COLO668 (cell line): ENCODE measurements around the gene MYH6.
"Not testable (repeated sequence)": the region's sequence is repeated elsewhere in the genome, so short reads cannot be mapped to it uniquely, and the experiment has no call there.

Source experiments
- DNase-seq: peaks from one replicate; lab custom pipeline; 2025; ENCODE audit not compliant: unreplicated experiment; lab: John Stamatoyannopoulos, UW

The MYH6 gene

GRCh38 chr14:23415821-23416778 lies 8.0 kb upstream of the MYH6 start:
- DNase-seq = no peak

- DNase-seq = no peak
Measured at GRCh38 chr14:23414906-23415820, 7.1 kb upstream of the MYH6 start.

GRCh38 chr14:23414254-23414653 lies 6.2 kb upstream of the MYH6 start:
- DNase-seq = no peak

- no peak for DNase-seq
Measured at GRCh38 chr14:23413681-23414080, 5.6 kb upstream of the MYH6 start.

GRCh38 chr14:23411563-23412525 lies 3.8 kb upstream of the MYH6 start:
- no peak for DNase-seq

GRCh38 chr14:23409966-23410635 lies 2.0 kb upstream of the MYH6 start:
- DNase-seq = no peak

- DNase-seq = no peak
Measured at GRCh38 chr14:23409475-23409874, 1.4 kb upstream of the MYH6 start.

GRCh38 chr14:23408307-23408630 lies 196 bp upstream of the MYH6 start:
- no peak for DNase-seq

GRCh38 chr14:23406725-23407355 lies 1.2 kb downstream of the MYH6 start:
- DNase-seq = no peak

- no peak for DNase-seq
Measured at GRCh38 chr14:23406244-23406643, 1.8 kb downstream of the MYH6 start.

GRCh38 chr14:23405516-23406025 lies 2.5 kb downstream of the MYH6 start:
- DNase-seq = no peak

GRCh38 chr14:23405096-23405495 lies 3.0 kb downstream of the MYH6 start:
- no peak for DNase-seq

- DNase-seq = no peak
Measured at GRCh38 chr14:23404331-23404900, 3.7 kb downstream of the MYH6 start.

- no peak for DNase-seq
Measured at GRCh38 chr14:23403908-23404307, 4.2 kb downstream of the MYH6 start.

GRCh38 chr14:23403139-23403438 lies 5.0 kb downstream of the MYH6 start:
- no peak for DNase-seq

GRCh38 chr14:23402296-23403138 lies 5.6 kb downstream of the MYH6 start:
- no peak for DNase-seq

GRCh38 chr14:23401291-23401690 lies 6.8 kb downstream of the MYH6 start:
- DNase-seq = no peak

GRCh38 chr14:23400496-23401149 lies 7.5 kb downstream of the MYH6 start:
- DNase-seq = not testable (repeated sequence)
